NB4 (cell line): ENCODE measurements around the gene KRTAP9-4.
"Not testable (repeated sequence)": the region's sequence is repeated elsewhere in the genome, so short reads cannot be mapped to it uniquely, and the experiment has no call there.

Experiments used
- CTCF ChIP-seq: IDR thresholded peaks from one replicate; pipeline ENCODE4 v1.5.1; 2012; ENCODE audit warnings: low read depth, low read length
- MAX ChIP-seq: IDR thresholded peaks from 2 replicates; pipeline ENCODE4 v1.6.1; 2011; ENCODE audit warnings: low read depth, low read length
- MYC ChIP-seq: IDR thresholded peaks from 2 replicates; pipeline ENCODE4 v1.6.1; 2011; ENCODE audit warnings: low read depth, low read length
- POLR2A ChIP-seq: IDR thresholded peaks from 2 replicates; pipeline ENCODE4 v1.6.1; 2011; ENCODE audit warnings: mild to moderate bottlenecking; ENCODE audit not compliant: insufficient read length; ENCODE audit errors: extremely low read depth

- not testable (repeated sequence) for TF ChIP-seq CTCF, POLR2A, MYC, MAX
Observed at GRCh38 chr17:41226598-41227095, 22.8 kb upstream of the KRTAP9-4 start, which contains the start of gene KRTAP9-2.
